GM12864 (cell line): Measurements from ENCODE around the gene UBE2V1.

ENCODE experiments used
- DNase-seq: peaks from one replicate; pipeline ENCODE4 v3.0.0-alpha.2; 2011; ENCODE audit warnings: low read depth
- H3K4me3 ChIP-seq: 2 replicates; pipeline ENCODE4 v1.5.1; 2011; ENCODE audit warnings: mild to moderate bottlenecking, low read depth, low read length, control low read depth
- CTCF ChIP-seq: IDR thresholded peaks from 2 replicates; pipeline ENCODE4 v1.5.1; 2011; ENCODE audit warnings: low read depth, mild to moderate bottlenecking, moderate library complexity, low read length, control low read depth, inconsistent platforms; ENCODE audit errors: missing control alignments

UBE2V1 gene

GRCh38 chr20:50061151-50062005 lies 51.6 kb downstream of the UBE2V1 start:
- DNase-seq, result no peak
- TF ChIP-seq CTCF, result no peak
- H3K4me3 ChIP-seq, result no peak overlapping the region

GRCh38 chr20:50058662-50059402 lies 54.1 kb downstream of the UBE2V1 start:
- TF ChIP-seq CTCF, result no peak

GRCh38 chr20:50057714-50058053 lies 55.3 kb downstream of the UBE2V1 start:
- H3K4me3 ChIP-seq, result no peak overlapping the region
- TF ChIP-seq CTCF, result no peak
- no peak for DNase-seq

More at GRCh38 chr20:50058662-50059402, 54.1 kb downstream of the UBE2V1 start:
- no peak overlapping the region for H3K4me3 ChIP-seq
- no peak for DNase-seq

- H3K4me3 ChIP-seq, result no peak overlapping the region
- no peak for DNase-seq
- no peak for TF ChIP-seq CTCF
Measured at GRCh38 chr20:50056951-50057713, 55.8 kb downstream of the UBE2V1 start.

- no peak overlapping the region for H3K4me3 ChIP-seq
- no peak for TF ChIP-seq CTCF
- DNase-seq, result no peak
Measured at GRCh38 chr20:50056408-50056926, 56.5 kb downstream of the UBE2V1 start.

GRCh38 chr20:50055524-50056083 lies 57.3 kb downstream of the UBE2V1 start:
- H3K4me3 ChIP-seq, result no peak overlapping the region
- TF ChIP-seq CTCF, result no peak
- DNase-seq, result no peak
